ENCODE measurements around the gene ALDH3A1.

ALDH3A1 gene

GRCh38 chr17:19741832-19742457, 6.2 kb downstream of the ALDH3A1 start:
- DNase-seq (ENCODE audit: low read depth): no peak

GRCh38 chr17:19740933-19741332, 7.2 kb downstream of the ALDH3A1 start:
- DNase-seq (ENCODE audit: low read depth): no peak

GRCh38 chr17:19739241-19740201, 8.6 kb downstream of the ALDH3A1 start:
- no peak for DNase-seq (ENCODE audit: low read depth)

GRCh38 chr17:19738757-19739156, 9.3 kb downstream of the ALDH3A1 start:
- no peak for DNase-seq (ENCODE audit: low read depth)

GRCh38 chr17:19738073-19738449, 10.0 kb downstream of the ALDH3A1 start:
- DNase-seq (ENCODE audit: low read depth): no peak

GRCh38 chr17:19737305-19738072, 10.6 kb downstream of the ALDH3A1 start:
- no peak for DNase-seq (ENCODE audit: low read depth)

- DNase-seq (ENCODE audit: low read depth): no peak
Measured at GRCh38 chr17:19736071-19736470, 12.0 kb downstream of the ALDH3A1 start.

DNA sequence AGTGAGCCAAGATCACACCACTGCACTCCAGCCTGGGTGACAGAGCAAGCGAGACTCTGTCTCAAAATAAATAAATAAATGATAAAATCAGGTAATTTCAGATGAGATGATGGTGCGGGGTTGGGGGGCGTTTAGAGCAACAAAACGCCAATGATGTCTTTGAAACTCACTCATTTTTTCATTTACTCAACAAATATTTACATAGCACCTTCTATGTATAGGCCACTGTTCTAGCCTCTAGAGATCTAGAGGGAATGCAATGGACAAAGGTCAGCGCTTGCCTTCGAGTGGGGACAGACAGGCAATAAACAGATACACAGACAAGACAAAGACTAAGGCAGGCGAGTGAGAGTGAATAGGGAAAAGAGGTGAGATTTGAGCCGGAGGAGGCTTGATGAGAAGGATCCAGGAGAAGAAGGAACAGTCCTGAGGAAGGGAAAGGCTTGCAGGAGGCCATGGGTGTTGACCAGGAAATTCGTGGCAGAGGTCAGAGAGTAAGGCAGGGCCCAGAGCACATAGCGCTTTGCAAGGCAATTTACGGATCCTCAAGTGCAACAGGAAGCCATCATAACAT, 14.1 kb downstream of the ALDH3A1 start:
- no peak for DNase-seq (ENCODE audit: low read depth)

DNA sequence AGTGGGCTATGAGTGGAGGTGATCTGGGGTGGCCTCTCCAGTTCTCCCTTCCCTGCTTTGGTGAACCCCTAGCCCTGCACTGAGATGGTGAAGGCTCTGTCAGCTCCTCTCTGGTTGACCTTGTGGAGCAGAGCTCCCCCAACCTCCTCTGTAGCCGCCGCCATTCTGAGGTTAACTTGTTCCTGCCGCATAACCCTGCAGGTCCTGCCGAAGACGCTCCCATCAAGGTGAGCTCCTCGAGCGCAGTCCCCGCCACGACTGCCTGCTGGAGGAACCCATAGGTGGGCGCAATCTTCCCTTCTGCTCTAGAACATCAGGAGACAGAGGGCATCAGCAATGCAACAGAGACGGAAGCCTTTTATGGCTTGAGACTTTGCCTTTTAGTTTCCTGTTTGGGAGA, 16.5 kb downstream of the ALDH3A1 start:
- no peak for DNase-seq (ENCODE audit: low read depth)

- DNase-seq (ENCODE audit: low read depth): no peak
Measured at GRCh38 chr17:19730843-19731242, 17.3 kb downstream of the ALDH3A1 start.

- no peak for DNase-seq (ENCODE audit: low read depth)
Measured at GRCh38 chr17:19729900-19730299, 18.2 kb downstream of the ALDH3A1 start.

- DNase-seq (ENCODE audit: low read depth): no peak
Measured at GRCh38 chr17:19728084-19728495, 20.0 kb downstream of the ALDH3A1 start.

- no peak for DNase-seq (ENCODE audit: low read depth)
Measured at GRCh38 chr17:19727501-19728078, 20.5 kb downstream of the ALDH3A1 start.

- DNase-seq (ENCODE audit: low read depth): no peak
Measured at GRCh38 chr17:19726631-19727376, 21.3 kb downstream of the ALDH3A1 start.

DNA sequence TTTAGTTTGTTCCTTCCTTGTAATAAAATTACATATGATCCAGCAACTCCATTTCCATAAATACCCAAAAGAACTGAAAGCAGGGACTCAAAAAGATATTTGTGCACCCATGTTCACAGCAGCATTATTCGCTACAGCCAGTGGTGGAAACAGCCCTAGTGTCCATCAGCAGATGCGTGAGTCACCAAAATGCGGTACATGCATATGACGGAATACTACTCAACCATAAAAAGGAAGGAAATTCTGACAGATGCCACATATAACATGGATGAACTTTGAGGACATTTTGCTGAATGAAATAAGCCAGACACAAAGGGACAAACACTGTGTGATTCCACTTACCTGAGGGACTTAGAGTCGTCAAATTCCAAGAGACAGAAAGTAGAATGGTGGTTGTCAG, 22.6 kb downstream of the ALDH3A1 start:
- DNase-seq (ENCODE audit: low read depth): no peak

GRCh38 chr17:19724501-19725420, 23.3 kb downstream of the ALDH3A1 start:
- peak; percentile 14 for DNase-seq (ENCODE audit: low read depth)

DNA sequence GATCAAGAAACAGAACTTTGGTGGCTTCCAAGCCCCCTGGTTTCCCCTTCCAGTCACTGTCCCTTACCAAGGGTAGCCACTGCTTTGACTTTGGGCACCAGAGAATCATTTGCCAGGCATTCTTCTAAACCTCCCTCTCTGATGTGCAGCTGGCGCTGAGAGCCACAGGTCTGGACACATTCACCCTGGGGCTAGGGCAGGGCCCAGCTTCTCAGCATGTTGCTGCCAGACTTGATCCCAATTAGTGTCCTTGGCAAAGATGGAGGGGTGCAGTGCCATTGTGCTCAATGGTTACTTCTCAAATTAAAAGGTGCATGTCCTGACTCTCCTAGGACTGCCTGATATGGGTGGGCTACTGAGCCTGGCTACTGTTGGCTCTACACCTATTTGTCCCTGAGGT, 24.1 kb downstream of the ALDH3A1 start:
- no peak for DNase-seq (ENCODE audit: low read depth)

DNA sequence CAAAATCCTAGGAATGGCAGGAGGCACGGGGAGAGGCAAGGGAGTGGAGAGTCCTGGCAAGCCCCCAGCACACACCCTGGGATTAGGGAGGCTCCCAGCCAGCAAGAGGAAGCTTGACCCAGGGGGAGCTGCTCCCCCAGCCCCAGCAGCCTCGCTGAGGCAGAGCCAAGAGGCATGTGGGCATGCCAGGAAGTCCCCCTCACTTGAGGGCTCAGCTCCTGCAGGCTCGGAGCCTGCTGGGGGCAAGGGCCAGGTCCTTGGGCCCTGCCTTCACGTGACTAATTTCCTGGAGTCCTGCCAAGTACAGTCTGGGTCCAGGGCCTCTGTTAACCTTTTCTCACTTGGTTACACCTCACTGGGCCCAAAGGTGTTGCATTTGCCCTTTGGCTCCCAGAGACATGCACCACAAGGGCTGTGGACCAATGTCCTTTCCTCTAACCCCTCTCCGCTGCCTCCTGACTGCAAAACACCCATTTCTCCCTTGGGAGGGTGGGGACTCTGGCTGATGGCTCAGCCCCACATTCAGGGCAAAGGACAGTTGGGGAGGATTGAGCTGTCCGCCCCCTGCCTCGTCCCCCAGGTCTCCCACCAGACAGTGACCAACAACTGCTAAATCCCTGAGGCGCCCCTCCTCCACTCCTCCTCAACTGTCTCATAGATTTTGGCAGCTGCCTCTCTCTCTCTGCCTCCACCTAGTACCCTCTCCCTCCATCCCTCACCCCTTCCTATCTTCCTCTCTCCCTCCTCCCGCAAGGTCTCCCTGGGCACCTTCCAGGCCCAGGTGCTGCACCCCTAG, 27.3 kb downstream of the ALDH3A1 start:
- no peak for DNase-seq (ENCODE audit: low read depth)

- DNase-seq (ENCODE audit: low read depth): no peak
Measured at GRCh38 chr17:19720210-19720475, 28.0 kb downstream of the ALDH3A1 start.

All from stimulated activated CD8-positive, alpha-beta memory T cell treated with anti-CD3 and anti-CD28 coated beads, Interleukin-7, amount 100 ng/mL, for 24 hours (primary cell).